ENCODE results near the gene ERC1.
"Not testable (repeated sequence)": the region's sequence is repeated elsewhere in the genome, so short reads cannot be mapped to it uniquely, and the experiment has no call there.

ERC1 gene

DNA sequence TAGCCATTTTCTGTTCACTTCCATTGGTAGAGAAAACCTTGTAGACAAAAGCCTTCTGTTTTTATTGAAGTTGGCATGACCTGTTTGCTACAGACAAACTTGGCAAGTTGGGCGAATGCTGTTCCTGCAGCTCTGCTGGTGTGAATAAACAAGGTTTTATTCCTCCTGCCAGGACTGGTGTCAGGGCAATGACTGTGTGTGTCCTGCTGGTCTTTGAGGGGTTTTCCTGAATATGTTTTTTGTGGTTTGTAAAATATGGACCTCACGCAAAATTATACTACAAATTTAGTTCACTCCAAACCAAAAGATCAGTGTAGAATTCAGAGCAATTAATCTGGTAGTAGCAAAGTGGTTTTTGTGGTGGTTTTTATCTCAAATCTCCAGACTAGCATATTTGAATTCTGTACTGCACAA lies 140.8 kb downstream of the ERC1 start:
- FAIRE-seq: no peak

DNA sequence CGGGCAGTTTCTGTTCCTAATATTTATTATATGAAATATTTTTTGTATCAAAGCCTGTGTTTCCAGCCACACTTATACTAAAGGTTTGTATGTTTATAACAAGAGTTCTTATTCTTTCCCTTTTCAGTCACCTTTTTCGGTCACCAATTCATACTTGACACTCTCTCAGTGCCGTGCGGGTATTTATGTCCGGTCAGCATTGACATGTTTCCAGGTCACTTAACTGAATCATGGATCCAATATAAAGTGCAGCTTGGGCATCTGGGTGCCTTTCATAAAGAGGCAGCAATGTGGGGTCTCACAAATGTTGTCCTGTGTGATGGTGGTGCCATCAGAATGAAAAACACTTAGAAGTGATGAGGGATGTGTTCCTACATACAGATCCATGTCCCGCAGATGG lies 141.3 kb downstream of the ERC1 start:
- FAIRE-seq: no peak

DNA sequence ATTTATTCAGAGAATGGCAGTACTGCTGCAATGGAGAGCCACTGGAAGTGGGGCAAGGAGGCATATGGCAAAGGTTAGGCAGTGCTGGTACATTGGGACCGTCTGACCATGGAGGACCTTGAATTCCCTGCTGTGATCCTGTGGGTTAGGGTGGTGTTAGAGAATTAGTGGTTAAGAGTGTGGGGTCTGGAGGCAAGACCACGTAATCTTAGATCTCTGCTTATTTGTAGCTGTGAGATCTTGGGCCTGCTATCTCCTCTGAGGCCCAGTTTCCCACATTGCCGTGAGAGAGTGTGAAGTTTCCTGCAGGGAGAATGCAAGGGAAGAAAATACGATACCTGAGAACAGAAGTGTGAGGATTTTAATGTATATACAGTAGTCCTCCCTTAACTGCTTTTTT lies 147.7 kb downstream of the ERC1 start:
- no peak for FAIRE-seq

DNA sequence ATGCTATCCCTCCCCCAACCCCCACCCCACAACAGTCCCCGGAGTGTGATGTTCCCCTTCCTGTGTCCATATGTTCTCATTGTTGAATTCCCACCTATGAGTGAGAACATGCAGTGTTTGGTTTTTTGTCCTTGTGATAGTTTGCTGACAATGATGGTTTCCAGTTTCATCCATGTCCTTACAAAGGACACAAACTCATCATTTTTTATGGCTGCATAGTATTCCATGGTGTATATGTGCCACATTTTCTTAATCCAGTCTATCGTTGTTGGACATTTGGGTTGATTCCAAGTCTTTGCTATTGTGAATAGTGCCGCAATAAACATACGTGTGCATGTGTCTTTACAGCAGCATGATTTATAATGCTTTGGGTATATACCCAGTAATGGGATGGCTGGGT lies 155.7 kb downstream of the ERC1 start:
- FAIRE-seq: not testable (repeated sequence)

DNA sequence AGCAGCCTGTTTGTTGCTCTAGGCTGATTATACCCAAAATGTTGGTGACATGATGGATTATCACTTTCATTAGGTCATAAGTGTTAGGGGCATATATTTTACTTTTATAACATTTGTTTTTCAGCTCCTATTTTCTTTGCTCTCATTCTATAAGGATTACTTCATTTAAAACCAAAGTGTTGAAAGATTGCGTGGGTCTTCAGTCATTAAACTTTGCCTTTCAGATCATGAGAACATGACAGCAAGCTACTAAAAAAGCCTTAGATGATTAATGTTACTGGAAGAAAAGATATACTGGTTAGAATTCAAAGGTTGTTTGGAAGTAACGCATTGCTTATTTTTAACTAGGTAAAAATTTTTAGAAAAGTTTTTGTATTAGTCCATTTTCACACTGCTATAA lies 156.8 kb downstream of the ERC1 start:
- no peak for FAIRE-seq

DNA sequence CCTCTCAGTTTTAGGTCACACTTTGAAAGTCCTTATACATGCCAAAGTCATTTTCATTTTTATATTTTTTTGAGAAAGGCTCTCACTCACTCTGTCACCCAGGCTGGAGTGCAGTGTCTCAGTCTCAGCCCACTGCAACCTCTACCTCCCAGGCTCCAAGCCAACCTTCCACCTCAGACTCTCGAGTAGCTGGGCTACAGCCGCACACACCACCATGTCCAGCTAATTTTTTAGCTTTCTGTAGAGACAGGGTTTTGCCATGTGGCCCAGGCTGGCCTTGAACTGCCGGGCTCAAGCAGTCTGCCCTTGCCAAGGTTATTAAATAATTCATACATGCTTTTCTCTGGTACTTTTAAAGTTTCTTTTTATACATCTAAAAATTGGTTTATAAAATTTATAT lies 166.0 kb downstream of the ERC1 start:
- no peak for FAIRE-seq

DNA sequence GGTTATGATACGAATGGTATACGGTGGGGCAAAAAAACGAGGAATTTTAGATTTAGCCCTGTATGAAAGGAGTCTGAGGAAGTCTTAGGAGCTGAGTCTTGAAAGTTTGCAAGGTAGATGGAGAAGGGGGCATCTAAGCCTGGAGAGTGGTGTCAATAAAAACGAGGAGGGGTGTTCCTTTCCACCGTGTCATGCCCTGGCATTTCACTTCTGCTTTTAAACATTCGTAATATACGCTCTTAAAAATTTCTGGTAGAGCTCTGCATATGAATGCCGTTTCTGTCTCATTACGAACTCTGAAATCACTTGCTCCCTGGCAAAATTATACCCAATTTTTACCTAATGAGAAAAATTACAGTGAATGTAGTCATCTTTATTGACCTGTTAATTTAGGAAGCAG lies 170.2 kb downstream of the ERC1 start:
- FAIRE-seq: no peak

DNA sequence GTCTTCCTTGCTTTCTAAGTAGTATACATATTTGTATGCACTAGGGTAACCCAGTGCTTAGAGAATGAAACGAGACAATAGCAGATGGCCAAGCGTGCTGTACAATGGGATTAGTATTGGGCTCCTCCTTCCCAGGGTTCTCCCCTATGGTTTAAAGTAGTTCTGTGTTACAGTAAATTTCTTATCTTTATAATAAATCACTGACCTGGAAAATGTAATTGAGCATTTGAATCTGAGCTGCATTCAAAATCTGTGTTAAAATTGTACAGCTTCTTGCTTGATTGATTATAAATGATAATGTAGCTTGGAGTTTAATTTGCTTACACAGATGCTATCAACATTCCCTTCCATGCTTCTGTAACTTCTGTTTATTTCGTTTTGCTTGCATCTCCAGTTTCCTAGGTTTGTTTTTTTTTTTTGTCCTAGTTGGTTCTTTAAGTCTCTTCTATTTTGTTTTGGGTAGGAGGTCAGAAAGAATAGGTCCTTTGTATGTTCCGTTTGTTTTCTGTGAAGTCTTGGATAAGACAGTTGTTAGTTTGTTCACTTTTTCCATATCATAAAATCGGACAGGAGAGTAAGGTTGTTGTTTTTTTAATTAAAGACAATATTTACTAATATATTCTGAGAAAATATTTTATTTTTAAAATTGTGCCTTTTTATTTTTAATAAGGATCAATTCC lies 171.2 kb downstream of the ERC1 start:
- FAIRE-seq: no peak

DNA sequence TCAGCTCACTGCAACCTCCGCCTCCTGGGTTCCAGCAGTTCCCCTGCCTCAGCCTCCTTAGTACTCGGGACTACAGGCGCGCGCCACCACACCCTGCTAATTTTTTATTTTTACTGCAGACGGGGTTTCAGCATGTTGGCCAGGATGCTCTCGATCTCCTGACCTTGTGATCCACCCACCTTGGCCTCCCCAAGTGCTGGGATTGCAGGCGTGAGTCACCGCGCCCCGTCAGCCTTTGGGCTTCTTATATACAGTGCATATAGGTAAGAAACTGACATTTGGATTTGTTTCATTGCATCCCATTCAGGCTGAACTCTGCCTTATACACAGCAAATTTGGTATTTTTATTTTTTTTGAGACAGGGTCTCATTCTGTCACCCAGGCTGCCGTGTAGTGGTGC lies 176.8 kb downstream of the ERC1 start:
- no peak for FAIRE-seq

DNA sequence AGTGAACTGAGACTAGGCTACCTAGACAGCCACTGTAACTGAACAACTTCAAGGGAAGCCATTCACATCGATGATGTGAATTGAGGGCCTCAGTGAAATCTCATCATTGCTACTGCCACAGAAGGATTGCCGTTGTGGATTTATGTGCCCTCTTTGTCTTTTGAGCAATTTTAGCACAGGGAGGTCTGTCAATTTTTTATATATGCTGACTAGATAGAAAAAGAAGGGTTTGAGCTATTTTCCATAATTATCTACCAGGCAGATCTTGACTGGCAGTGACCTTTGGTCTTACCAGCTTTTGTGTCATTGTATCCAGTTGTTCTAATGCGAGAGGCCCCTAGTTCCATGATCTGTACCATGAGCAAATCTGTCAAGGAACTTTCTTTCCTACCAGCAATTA lies 179.4 kb downstream of the ERC1 start:
- no peak for FAIRE-seq

DNA sequence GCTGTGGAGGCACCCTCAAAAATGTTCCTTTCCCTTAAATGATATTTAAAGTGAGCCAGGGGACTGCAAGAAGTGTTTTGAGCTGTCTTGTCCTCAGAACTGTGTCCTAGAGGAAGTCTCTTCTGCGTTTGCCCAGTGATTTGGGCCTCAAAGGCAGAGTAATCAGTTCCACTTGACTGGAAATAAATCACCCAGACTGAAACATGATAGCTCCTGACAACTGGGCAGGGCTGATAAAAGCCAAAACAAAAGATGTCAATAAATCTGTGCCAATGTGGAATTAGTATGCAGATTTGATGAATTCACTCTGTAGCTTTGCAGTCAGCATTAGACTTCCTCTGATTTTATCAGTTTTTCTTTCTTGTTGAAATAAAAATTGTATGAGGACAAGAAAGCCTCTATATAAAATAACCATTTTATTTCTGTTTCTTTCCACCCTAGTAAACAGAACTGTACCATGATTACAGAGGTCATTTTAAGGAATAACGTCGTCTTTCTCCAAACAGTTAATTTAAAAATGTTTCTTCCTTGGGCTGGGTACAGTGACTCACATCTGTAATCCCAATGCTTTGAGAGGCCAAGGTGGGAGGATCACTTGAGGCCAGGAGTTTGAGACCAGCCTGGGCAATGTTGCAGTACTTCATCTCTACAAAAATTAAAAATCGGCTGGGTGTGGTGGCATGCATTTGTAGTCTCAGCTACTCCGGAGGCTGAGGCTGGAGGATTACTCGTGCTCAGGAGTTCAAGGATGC lies 180.8 kb downstream of the ERC1 start:
- no peak for FAIRE-seq

DNA sequence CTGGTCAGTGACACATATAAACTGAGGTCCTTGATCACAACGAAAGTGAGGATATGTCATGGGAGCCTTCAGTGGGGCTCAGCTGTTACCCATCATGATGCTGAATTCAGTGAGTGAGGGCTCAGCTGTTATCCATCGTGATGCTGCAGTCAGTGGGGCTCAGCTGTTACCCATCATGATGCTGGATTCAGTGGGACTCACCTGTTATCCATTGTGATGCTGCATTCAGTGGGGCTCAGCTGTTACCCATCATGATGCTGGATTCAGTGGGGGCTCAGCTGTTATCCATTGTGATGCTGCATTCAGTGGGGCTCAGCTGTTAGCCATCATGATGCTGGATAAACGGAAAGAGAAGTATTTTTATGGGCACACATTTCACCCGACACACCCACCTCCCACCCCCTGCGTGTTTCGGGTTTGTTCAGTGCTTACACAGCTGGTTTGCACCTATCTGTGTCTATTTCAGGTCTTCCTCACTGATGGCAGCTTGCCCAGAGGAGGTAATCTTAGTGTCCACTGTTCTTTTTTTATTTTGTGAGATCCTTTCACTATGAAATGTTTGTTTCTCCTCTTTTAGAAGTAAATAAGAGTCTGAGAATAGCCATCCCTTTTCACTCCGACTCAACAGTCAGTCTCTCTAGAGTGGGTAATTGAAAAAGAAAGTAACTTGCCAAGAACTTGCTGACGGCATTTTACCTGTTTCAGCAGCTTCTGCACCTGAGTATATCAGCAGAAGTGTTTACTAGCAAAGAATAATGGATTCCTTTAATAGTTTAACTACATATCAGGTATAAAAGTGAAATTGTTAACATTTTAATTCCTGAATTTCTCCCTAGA lies 183.0 kb downstream of the ERC1 start:
- no peak for FAIRE-seq

DNA sequence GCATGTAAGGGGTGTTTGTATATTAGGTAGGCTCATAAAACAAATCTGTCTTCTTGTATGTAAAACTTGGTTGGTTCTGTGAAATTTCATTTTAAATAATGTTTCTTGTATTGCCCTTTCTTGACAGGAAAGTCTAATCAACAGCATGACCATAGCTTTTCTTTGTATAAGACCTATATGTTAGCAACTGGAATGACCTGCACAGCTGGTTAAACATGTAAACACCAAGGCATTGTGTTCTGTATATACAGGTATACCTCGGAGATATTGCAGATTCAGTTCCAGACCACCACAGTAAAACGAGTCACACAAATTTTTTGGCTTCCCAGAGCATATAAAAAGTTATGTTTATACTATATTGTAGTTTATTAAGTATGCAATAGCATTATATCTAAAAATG lies 183.6 kb downstream of the ERC1 start:
- FAIRE-seq: no peak

DNA sequence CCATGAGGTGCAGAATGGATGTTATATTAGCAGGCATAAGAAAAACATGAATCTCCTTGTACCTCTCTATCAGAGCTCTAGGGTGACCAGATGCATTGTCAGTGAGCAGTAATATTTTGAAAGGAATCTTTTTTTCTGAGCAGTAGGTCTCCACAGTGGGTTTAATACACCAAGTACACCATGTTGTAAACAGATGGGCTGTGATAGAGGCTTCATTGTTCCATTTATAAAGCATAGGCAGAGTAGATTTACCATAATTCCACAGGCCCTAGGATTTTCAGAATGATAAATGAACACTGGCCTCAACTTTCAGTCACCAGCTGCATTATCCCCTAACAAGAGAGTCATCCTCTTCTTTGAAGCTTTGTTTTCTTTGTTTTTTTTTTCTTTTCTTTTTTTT lies 185.2 kb downstream of the ERC1 start:
- FAIRE-seq: no peak

DNA sequence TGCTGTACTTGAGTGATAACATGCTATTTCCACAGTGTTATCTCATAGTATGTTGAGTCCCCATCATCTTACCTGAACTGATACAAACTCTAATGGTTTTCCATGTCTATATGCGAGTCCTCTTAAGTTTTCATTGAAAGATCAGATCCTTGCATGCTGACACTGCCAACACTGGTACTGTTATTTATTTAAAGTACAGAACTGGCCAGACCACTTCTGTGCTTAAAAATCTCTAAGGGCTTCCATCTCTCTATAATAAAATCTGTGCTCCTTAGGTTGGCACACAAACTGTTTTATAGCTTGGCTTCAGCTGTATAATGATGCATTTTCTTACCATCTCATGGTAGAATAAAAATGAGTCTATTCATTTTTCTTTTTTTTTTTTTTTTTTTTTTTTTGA lies 188.1 kb downstream of the ERC1 start:
- FAIRE-seq: no peak

DNA sequence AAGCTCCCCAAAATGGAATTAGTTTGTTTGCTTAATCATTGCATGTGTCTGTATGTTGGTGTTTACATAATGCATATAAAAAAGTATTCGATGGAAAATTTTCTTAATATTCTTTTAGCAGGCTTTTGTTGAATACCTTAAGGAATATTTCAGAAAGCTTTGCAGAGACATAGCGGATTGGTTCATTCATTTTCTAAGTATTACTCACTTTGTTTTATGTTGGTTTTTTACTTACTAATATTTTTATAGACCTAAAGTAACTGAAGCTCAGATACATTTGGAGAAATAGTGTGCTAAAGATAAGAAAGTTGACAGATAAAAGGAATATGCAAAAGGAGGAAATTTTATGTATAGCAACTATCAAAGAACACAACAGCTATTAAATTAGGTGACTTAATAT lies 191.0 kb downstream of the ERC1 start:
- FAIRE-seq: no peak

DNA sequence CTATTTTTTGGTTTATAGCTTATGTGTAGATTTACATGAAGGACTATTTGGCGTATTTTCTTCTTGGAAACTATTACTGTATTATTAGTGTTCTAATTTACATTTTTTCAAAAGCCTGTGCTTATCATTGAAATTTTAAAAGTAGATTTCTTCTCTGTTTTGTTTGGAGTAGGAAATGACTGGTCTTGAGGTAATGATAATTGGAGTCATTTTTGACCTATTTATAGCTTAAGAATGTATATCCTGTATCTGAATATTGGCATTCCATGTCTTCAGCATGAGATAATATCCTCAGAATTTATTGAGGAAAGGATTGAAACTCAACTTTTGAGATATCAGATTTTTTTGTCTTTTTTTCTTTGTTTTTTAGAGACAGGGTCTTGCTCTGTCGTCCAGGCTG lies 193.4 kb downstream of the ERC1 start:
- FAIRE-seq: no peak

DNA sequence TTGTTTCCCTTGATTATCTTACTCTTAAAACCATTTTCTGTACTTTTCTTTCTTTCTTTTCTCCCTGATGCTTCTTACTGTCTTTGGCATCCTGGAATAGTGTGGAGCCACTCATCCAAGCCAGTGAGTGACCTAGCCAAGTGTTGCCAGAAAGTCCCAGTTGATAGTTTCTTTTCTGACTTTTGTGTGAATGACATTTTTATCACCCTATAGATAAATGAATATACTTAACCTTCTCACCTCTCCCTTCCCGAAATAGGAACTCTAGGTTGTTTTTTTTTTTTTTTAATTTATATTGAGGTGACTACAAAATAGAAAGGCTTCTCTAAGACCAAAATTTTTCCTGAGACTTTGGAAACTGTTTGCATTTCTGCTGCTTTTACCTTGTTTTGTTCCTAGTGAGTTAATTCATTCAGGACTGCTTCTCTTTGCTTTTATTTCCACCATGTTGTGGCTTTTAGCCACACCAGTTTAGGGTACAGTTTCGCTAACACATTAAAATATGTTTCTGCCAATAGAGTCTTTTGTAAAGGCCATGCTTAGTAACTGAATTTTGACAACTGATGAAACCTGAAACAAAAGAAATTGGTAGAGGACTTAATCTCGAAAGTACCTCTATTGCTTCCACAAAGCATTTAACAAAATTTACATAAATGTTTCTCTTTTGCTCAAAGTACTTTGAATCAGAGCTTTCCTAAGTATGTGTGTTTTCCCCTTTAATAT lies 194.6 kb downstream of the ERC1 start:
- FAIRE-seq: no peak

DNA sequence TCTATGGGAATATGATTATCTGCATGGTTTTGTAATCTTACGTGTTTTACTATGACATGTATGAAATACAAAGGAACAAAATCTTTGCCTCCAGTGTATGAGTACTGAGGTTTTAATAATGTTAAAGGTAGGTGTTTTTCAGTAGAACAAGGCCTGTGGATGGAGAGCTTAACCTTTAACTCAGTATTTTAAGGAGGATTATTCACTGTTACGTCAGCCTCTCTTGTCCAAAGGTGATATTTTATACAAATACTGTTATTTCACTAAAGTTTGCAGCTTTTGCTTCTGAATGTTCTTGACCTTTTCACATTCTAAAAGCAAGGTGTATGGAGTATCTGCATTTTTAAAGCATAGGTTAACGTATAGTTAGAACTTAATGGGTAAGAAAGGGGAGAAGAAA lies 195.3 kb downstream of the ERC1 start:
- no peak for FAIRE-seq

DNA sequence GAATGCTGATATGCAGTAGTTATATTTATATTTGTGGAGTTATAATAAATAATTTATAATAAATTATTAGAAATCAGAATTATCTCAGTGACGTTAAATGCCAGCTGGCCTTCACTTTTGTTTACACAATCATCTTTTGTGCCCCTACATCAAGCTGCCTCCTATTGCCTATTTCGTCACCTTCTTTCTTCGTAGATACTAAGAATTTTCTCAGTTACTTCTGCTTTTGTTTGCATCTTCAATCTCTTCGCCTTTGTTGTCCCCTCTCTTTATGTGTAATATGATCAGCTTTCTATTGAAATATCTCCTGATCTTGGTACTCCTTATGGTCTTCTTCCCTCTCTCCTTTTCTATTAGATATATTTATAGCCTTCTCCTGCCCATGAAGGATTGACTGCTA lies 197.0 kb downstream of the ERC1 start:
- FAIRE-seq: no peak

DNA sequence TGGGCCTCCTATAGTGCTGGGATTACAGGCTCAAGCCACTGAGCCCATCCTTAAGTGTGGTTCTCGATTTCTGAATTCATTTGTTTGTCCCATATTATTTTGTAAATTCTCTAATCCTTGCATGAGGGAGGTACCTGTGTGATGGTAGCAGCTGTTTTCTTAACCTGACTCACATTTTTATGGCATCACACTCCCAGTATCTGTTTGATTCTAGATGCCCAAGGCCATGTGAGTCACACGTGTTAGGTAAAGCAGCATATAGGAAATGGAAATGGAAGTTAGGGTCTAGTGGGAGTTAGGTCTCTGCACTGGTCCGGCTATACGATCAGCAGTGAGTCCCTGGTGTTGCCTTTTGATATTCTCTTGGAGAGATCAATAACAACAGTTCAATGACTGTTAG lies 198.1 kb downstream of the ERC1 start:
- FAIRE-seq: no peak

DNA sequence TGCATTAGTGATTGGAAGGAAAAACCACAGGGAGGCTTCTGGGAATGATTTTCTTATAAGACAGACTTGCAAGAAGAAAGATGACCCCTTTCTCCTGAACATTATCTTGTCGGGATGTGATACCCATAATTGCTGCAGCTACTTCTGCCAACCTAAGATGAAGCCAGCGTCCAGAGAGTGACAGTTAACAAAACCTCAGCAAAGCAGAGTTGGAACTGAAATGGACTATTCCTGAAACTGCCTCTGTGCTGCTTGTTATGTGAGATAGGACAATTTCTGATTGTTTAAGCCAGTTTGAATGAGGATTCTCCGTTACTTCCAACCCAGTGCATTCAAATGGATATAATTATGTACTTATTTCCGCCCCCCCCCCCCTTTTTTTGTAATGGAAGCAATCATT lies 204.5 kb downstream of the ERC1 start:
- FAIRE-seq: no peak

DNA sequence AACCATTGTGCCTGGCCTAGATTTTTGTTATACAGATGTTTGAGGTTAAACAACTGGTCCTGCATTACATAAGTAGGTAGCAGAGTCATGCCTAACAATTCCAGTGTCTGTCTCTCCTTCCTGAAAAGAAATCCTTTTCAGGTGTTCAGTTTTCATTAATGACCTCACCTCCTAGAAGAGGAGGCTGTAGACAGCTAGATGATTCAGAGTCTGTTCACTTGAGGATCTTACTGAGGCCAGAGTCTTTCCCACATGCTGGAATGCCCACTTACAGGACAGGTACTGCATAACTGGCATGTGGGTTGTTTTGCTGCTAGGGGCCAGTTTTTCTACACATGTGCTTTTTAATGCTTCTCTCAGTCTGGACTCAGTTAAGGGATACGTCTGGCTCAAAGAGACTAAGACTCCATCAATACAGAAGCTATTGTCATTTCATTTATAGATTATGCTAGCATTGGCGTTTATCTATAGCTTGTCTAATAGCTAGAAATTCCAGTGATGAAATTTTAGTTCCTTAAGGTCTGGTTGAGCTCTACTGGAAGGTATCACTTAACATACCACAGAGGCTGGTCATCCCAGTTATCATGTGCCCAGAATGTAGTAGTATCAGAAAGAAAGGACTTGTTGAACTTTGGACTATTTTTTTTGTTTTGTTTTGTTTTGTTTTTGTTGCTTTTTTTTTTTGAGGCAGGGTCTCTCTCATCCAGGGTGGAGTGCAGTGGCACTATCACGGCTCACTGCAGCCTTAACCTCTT lies 206.4 kb downstream of the ERC1 start:
- no peak for FAIRE-seq
